NCI-H146 (cell line): Measurements from ENCODE around the gene GRIP1.

Source experiments
- DNase-seq: peaks from one replicate; lab custom pipeline; 2025; lab: John Stamatoyannopoulos, UW

The GRIP1 gene

DNA sequence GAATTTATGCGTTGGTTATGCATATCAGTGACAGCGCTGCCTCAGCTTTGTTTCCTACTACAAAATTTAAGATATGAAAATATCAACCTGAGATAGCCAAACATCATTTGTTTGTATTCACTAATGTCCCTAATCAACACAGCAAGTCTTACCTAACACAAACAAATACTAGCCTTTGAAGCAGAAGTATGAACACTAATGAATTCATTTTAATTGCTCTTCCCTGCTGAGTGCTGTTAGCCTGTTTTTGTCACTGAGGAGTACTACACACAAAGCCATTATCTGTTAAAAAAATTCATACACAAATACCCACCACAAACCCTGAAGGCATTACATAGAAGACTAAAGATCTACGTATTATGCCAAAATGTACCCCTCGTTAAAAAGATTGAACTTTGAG lies 225.8 kb downstream of the GRIP1 start:
- peak; percentile 91 for DNase-seq

DNA sequence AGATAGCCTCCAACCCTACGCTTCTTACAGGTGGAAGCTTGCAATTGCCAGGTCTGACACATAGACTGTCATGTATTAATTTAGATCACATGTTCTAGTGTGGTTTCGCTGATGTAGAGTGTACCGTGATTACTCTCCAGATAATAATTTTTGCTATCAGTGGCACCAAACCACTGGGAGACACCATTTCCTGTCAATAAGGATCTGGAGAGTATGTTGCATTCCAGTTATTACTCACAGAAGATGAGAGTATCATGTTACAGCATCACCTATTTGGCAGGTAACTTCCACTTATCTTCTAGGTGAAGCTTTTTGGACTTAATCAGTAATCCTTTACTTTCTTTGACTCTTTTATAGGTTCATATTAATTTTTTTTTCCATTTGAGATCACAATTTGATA lies 229.3 kb downstream of the GRIP1 start:
- DNase-seq, result no peak

DNA sequence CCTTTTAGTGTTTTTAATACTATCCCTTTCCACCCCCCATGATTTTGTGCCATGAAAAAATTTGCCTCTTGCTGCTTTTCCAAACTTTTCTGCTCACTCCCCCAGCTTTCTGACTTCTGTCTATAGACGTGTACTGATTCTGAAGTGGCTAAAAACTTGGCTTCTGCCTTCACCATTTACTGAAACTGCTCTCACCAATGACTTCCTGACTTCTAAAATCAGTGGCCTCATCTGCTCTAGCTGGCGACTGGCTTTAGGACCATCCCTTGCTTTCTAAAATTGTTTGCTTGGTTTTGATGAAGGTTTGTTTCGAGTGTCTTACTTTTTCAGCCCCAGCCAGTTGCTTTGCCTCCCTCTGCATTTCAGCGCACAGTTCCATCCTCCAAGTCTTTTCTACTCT lies 231.2 kb downstream of the GRIP1 start:
- no peak for DNase-seq

DNA sequence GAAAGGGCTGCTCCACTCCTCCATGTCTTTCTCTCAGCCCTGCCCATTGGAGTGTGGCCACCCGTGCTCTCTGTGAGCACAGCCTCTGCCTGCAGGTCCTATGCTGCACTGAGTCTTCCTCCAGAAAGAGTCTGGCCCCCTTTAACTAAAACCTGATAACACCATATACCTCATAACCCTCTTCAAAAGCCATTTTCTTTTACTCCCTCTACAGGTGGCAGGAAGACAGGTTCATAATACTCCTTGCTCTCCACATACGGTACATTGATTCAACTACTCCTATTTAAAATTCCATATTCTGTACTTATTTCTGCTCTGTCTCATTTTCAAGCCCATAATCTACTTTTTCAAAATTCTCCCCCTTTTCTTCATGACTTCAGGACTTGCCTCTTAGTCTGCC lies 232.6 kb downstream of the GRIP1 start:
- DNase-seq, result no peak

DNA sequence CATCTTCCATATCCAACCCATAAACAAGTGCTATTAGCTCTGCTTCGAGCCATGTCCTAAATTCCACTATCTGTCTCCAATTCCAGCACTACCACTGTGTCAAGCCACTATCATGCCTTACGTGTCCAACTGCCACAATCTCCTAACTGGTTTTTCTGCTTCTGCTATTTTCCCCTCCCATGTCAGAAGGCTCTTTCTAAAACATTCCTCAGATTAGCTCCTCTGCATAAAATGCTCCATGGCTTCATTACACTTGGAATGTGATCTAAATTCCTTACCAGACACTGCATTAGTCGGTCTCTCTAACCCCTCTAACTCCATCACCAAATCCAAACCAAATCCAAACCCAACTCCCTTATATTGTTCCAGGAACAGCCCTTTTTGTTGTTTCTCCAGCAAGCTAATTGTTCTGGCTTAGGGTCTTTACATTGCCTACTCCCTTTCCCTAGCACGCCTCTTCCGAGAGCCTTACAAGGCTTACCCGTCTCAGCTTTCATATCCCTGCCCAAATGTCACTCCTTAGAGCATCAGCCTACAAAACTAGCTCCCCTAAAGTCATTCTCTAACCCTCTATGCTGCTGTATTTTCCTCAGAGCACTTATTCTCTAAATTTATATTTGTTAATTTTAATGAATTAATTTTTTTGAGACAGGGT lies 236.8 kb downstream of the GRIP1 start:
- DNase-seq, result no peak

DNA sequence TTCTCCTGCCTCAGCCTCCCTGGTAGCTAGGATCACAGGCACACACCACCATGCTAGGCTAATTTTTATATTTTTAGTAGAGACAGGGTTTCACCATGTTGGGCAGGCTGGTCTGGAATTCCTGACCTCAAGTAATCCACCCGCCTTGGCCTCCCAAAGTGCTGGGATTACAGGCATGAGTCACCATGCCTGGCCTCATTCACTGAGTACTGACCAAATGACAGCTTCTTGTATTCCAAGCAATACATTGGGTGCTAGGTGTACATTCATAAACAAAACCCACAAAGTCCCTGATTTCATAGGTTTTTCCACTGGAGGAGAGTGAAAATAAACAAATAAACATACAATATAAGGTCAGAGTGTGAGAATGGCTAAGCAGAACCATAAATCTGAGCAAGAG lies 240.3 kb downstream of the GRIP1 start:
- no peak for DNase-seq

DNA sequence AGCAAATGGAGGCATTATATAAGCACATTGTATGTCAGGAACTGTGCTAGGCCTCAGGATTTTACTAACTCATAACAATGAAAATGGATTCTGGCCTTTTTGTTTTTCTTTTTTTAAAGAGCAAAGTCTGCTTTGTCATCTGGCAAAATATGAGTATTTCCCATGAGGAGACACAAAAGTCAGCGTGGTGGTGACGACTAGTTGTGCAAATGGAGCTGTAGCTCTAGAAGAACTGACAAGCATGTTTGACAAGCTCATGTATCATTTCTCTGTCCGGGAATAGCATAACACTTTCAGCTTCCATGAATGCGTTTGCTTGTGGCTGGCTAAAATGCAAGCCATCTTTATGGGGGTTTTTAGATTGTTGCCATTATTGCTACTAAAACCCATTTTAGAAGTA lies 248.8 kb downstream of the GRIP1 start:
- no peak for DNase-seq

DNA sequence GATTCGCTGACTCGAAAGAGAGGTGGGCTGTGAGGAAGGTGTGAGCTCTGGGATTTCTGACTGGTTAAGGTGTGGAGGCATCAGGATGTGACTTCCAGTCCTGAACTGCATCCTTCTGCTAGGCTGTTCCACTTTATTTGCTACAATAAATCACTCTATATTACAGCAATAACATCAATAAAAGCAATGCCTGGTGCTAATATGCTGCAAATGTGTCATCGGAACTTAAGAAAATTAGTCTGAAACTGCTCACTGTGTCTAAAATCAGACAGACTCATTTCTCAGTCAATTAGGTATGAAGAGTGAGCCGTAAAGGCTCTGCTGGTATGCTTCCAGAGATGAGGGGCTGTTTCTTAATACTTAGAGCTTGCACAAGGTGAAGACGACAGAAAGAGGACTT lies 250.0 kb downstream of the GRIP1 start:
- no peak for DNase-seq

DNA sequence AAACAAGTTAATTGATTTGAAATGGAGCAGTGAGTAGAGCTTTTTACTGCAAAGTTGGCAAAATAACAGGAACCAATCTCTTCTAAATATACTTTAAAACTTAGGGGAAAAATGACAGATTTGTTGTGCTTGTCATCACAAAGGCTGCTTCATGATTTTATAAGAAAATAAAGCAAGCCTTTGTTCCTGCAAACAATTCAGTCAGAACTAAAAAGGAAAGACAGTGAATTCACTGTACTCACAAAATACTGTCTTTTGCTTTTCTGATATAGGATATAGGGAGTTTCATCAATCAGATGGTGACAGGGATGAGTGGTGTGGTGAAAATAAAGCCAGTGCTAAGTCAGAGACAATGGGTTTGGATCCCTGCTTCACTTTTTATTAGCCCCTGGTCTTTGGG lies 250.6 kb downstream of the GRIP1 start:
- DNase-seq, result no peak

DNA sequence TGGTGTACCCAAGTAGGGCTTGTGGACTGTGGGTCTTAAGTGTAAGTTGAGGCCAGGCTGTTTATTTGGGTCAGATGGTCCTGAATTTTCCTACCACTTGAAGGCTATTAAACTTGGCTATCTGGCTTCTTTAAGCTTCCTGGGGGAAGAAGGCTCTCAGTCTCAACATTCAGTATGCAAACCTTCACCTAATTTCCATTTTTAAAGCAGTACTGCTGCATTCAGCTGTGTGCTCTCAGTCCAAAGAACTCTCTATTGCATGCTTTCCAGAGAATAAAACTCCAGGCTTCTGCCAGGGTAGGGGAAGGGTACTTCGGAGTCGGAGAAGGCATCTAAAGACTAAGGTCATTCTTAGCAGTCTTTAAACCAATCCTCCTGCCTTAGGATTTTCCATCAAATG lies 252.2 kb downstream of the GRIP1 start:
- DNase-seq, result no peak

DNA sequence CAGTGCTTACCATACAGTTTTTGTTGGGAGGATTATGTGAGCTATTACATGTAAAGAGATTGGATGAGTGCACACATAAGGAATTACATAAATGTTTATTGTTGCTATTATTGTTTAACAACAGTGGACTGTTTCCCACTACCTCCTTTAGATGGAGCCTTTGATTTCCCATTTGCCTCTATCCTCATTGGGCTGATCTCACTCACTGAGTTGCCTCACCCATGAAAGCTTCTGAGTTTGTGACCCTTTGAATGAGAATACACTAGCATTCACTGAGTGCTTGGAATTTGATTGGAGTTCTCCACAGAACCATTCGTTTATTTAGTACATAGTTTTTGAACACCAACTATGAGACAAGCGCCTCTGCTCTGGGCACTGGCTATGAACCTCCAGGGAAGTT lies 255.6 kb downstream of the GRIP1 start:
- no peak for DNase-seq

DNA sequence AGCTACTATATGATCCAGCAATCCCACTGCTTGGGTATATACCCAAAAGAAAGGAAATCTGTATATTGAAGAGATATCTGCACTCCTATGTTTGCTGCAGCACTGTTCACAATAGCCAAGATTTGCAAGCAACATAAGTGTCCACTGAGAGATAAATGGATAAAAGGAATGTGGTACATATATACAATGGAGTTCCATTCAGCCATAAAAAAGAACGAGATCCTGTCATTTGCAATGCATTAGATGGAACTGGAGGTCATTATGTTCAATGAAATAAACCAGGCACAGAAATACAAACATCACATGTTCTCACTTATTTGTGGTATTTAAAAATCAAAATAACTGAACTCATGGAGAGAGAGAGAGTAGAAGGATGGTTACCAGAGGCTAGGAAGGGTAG lies 260.0 kb downstream of the GRIP1 start:
- no peak for DNase-seq

DNA sequence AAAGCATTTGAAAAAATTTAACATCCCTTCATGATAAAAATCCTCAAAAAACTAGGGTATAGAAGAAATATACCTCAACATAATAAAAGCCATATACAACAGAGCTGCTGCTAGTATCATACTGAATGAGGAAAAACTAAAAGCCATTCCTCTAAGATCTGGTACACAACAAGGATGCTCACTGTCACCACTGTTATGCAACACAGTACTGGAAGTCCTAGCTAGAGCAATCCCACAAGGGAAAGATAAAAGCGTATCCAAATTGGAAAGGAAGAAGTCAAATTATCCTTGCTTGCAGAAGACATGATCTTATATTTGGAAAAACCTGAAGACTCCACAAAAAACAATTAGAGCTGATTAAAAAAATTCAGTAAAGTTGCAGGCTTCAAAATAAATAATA lies 261.7 kb downstream of the GRIP1 start:
- DNase-seq, result no peak

DNA sequence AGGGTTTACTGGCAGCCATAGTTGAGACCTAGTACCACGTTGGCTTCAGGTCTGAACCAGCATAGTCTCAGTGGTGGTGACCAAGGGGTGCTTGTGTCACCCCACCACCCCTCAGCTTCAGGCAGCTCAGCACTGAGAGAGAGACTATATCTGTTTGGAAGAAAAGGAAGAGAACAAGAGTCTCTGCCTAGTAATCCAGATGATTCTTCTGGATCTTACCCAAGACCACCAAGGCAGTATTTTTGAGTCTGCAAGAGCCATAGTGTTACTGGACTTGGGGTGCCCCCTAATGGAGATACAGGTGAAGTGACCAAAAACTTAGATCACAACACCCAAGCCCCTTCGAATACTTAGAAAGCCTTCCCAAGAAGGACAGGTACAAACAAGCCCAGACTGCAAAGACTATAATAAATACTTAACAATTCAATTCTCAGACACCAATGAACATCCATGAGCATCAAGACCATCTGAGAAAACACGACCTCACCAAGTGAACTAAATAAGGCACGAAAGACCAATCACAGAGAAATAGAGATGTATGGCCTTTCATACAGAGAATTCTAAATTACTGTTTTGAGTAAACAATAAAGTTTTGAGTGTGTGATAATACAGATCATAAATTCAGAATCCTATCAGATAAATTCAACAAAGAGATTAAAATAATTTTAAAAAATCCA lies 269.5 kb downstream of the GRIP1 start:
- DNase-seq, result no peak

DNA sequence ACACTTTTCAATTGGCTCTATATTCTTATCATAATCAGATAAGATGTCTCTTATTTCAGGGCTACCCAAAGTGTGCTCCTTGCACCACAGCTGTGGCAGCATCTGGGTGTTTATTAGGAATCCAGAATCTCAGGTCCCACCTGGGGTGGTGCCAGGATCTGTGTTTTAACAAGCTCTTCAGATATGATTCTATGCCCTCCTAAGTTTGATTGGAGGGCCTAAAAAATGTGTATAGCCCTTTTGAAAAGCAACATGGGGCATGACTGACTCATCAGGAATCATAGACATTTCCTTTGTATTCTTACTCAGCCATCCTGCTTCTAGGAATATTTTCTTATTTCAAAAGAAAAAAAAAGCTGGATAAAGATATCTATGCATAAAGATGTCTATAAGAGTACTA lies 273.5 kb downstream of the GRIP1 start:
- no peak for DNase-seq

DNA sequence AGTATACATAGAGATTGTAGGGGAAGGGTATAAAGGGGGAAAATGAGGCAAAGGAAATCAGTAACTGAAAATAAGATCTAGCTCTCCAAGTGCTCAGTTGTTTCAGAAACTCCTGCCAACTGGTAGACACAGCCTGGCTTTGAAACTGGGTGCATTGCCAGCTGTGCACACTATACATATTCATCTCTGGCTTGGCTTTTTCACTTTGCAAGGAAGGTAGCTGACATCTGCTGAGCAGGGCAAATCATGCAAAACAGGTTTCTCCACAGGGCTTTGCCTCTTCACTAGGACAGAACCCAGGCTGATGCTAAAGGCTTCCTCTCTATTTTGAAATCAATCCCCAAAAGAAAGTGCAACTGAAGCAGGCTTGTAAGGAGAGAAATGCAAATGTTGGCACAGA lies 275.1 kb downstream of the GRIP1 start:
- no peak for DNase-seq

DNA sequence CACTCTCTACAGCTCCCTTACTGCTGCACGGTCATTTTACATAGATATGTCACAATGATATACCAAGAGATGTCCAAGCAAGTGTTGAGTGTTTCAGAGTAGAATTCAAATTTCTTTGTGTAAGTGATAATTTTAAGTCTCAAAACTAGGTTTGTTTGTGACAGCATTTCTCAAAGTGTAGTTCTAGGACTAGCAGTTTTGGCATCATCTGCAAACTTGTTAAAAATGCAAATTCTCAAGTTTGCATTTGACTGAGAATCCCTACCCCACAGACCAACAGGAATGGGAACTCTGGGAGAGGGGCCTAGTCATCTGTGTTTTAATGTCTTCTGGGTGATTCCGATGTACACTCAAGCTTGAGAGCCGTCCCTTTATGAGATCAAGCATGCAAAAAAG lies 279.0 kb downstream of the GRIP1 start:
- no peak for DNase-seq

DNA sequence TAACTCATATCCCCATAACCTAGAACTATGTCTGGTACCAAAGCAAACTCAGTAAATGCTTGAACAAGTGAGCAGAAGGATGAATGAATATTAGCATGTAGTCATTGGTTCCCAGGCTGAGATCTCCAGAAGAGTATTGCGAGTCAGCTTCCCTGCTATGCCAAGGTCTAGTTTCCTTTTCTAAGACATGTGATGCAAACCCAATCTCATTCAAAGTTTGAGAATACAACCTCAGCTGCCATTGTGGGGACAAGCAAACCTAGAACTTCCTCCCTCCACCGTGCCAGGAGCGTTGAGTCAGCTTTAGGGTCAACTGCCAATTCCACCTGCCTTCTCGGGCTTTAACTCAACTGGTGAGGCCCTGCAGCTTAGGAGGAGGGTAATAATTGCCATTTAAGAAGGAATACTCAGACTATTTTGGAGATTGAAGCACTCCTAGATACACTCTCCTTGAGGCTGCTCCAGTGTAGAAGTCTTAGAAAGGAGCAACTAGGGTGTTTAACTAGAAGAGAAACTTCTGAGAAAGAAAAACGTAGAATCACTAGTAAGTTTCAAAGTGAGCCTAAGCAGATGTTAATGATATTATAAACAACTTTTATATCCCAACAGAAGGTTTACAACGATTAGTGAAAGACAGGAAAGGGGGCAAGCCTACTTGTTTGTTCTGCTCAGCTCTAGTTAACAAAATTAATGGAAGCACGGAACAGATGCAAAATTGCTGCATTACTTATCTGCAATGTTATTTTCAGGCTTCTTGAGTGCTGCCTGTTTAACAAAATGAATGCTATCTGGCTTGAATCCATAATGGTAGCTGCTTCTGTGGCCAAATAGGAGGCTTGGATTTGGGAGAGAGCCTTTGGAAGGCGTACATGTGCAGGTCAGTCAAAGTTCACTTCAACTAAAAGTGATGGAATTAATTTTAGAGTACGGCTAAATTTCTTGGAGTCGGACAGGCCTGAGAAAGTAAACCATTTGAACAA lies 279.7 kb downstream of the GRIP1 start:
- DNase-seq, result no peak

DNA sequence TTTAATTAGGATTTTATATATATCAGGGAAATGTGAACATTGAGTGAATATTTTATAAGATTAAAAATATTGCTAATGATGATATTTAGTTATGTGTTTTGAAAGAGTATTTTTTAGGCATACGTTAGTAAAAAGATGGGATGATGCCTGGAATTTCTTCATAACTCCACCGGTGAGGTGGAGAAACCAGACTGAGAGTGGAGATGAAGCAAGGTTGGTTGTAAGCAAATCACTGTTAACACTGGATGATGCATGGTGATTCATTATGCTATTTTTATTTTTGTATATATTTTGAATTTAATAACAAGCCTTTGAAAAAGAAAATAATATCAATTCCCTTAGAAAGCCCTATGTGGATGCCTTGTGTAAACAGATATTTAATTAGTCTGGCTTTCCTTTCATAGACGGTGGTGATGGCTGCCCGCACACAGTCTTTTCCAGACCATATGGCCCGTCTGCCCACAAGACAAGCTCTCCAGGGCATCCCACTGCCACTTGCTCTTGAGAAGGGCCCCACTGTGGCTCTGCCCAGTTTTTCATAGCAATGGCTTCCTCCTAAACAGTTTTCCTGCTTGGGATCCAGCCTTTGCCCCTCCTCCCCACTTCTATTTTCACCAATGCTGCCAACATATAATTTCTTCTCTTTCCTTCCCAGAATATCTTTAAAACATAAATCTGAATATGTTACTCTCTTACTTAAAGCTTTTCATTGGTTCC lies 281.1 kb downstream of the GRIP1 start:
- DNase-seq, result no peak

DNA sequence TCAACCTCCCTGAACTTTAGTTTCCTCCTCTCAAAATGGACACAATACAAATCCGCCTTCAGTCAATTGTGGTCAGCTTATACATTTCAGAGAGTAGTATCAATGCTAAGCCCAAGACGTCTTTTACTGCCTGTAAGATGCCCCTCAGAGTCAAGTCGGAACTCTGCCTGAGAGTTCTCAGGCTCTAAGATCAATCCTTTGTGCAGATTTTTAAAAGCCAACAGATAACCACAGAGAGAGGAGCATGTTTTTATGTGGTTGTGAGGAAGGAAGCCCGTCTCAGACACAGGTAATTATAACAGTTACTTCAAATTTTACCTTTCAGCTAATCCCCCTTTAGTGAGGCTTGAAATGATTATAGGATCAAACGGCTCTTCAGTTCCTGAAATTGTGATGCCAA lies 285.0 kb downstream of the GRIP1 start:
- DNase-seq, result no peak

DNA sequence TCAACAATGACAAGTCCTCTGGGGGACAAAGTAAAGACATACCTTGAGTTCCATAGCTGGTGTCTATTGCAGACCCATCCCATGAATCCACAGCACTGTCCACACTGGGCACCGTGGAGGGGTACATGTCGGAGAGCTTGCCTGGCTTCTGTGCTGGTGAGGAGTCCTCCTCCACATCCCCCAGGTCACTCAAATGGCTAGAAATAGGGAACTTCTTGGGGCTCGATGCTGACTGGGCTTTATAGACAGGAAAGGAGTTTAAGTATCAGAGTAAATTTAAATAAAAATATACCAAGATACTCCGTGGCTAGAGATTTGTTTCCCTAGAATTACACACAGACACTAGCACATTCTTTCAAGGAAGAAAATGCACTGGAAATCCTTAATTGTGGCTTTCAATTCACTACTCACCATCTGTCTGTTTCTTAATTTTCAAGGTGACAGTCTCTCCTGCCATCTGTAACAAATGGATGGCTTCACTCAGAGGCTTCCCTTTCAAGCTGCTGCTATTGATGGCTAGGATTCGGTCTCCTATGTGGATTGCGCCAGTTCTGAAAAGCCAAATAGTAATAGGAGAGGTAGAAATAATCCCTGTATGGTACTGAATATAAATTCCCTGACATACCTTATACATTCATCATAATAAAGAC lies 286.5 kb downstream of the GRIP1 start:
- DNase-seq, result no peak

DNA sequence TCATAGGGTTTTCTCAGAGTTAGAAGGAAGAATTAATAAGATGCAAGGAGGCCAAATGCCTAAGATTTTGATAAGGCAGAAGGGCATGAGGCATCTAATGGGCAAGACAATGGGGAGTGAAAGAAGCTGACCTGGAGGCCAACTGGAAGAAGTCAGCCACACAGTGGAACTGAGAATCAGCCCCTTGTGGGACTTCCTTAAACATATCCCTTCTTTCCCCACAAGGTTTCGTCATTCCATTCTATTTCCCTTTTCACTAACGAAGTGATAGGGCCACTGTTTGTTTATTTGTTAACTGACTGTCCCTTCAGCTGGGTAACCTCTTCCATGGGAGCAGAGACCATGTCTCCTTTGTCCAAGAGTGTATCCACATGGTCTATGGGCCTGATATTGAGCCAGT lies 290.4 kb downstream of the GRIP1 start:
- no peak for DNase-seq
